Measurements from ENCODE around the gene RNASEH2B.

Gene RNASEH2B

DNA sequence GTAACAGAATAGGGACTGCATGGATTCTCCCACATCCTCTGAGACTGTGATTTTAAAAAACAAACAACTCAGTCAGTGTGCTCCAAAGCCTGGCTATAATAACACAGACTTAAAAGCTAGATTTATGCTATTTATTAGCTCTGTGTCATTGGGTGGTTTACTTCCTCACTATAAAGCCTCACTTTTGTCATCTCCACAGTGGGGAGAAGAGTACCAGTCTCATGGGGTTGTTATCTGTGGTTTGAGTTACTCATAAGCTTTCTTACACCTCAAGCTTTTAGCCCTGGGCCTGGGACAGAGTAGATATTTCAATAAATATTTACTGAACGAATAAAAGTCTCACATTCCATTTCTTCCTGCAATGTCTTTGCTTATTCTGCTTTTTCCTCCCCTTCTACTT lies 5.3 kb downstream of the RNASEH2B start:
- peak overlapping the region; percentile 20; the same call in 1 of the 2 replicates for H3K4me3 ChIP-seq (ENCODE audit: low read length)
- TF ChIP-seq ZNF274 (IDR thresholded peaks at IDR 0.05; ENCODE audit: low read depth, low read length): no peak

GRCh38 chr13:50915565-50915964 lies 6.0 kb downstream of the RNASEH2B start:
- TF ChIP-seq ZNF274 (IDR thresholded peaks at IDR 0.05; ENCODE audit: low read depth, low read length): no peak
- H3K4me3 ChIP-seq (ENCODE audit: low read length): peak overlapping the region; percentile 2; the same call in 1 of the 2 replicates

GRCh38 chr13:50916701-50917184 lies 7.2 kb downstream of the RNASEH2B start:
- peak overlapping the region; percentile 13; the same call in 1 of the 2 replicates for H3K4me3 ChIP-seq (ENCODE audit: low read length)
- TF ChIP-seq ZNF274 (IDR thresholded peaks at IDR 0.05; ENCODE audit: low read depth, low read length): no peak

GRCh38 chr13:50917572-50917971 lies 8.0 kb downstream of the RNASEH2B start:
- TF ChIP-seq ZNF274 (IDR thresholded peaks at IDR 0.05; ENCODE audit: low read depth, low read length): no peak
- H3K4me3 ChIP-seq (ENCODE audit: low read length): no peak overlapping the region

GRCh38 chr13:50918567-50918966 lies 9.0 kb downstream of the RNASEH2B start:
- no peak for TF ChIP-seq ZNF274 (IDR thresholded peaks at IDR 0.05; ENCODE audit: low read depth, low read length)

DNA sequence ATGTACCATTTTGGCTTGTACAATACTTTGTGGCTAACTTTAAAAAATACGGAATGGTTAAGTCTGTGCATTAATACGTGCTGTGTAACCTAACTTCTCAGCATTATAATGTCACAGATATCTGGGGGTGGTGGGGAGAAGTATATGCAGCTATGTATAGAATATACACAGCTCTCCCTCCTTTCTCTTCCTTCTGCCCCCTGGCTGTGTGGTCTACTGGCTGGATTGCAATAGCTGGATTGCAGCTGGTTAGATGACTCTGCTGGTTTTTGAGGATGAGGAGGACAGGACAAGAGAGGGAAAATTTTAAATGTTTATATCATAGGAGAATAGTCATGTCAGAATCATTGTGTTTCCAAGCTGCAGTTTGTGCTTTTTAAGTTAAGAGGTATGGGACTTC lies 9.7 kb downstream of the RNASEH2B start:
- no peak for TF ChIP-seq ZNF274 (IDR thresholded peaks at IDR 0.05; ENCODE audit: low read depth, low read length)
- H3K4me3 ChIP-seq (ENCODE audit: low read length): no peak overlapping the region

More at GRCh38 chr13:50918567-50918966, 9.0 kb downstream of the RNASEH2B start:
- H3K4me3 ChIP-seq (ENCODE audit: low read length): no peak overlapping the region

DNA sequence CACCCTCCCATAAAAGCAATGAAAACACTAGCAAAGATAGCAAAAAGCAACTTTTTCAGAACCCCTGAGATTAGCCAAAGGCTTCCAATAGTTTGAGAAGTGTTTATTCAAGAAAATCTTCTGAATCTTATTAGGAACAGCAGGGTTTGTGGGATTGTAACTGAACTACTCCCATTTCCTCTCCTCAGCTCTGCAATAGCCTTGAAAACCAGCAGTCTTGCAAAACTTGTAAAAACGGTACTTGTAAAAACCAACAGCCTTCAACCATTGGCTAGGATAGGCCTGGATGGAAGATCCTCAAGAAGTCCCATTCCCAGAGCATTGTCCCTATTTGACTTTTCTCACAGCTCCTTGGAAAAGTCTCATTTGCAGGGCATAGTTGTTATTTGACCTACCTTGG lies 12.1 kb downstream of the RNASEH2B start:
- H3K4me3 ChIP-seq (ENCODE audit: low read length): no peak overlapping the region
- TF ChIP-seq ZNF274 (IDR thresholded peaks at IDR 0.05; ENCODE audit: low read depth, low read length): no peak

GRCh38 chr13:50923272-50923671 lies 13.7 kb downstream of the RNASEH2B start:
- H3K4me3 ChIP-seq (ENCODE audit: low read length): no peak overlapping the region
- TF ChIP-seq ZNF274 (IDR thresholded peaks at IDR 0.05; ENCODE audit: low read depth, low read length): no peak

DNA sequence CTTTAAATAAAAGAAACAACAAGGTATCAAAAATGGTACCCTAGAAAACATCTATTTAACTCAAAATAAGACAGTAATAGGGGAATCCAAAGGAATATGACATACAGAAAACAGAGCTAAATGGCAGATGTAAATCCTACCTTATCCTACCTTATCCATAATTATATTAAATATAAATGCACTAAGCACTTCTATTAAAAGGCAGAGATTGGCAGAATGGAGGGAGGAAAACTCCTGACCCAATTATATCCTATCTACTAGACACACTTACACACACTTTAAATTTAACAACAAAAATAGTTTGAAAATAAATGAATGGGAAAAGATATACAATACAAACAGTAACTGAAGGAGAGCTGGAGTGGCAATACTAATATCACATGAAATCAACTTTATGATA lies 14.4 kb downstream of the RNASEH2B start:
- no peak for TF ChIP-seq ZNF274 (IDR thresholded peaks at IDR 0.05; ENCODE audit: low read depth, low read length)
- no peak overlapping the region for H3K4me3 ChIP-seq (ENCODE audit: low read length)

DNA sequence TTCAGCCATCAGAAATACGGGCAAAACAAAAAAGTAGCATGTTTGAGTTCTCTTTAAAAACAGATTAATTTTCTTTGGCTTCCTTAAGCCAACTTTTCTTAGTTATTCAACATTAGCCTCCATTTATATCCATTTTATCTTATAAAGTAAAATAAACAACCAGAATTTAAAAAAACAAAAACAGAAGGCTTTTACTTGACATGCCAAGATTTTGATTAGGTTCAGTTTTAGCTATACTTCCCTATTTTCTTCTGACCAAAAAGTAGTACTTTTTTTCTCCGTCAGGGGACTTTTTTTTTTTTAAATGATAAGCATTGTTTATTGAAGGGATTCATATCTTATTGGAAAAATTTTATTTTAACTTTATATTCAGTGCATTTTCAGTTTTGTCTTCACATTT lies 18.1 kb downstream of the RNASEH2B start:
- no peak overlapping the region for H3K4me3 ChIP-seq (ENCODE audit: low read length)
- no peak for TF ChIP-seq ZNF274 (IDR thresholded peaks at IDR 0.05; ENCODE audit: low read depth, low read length)

GRCh38 chr13:50928102-50928501 lies 18.5 kb downstream of the RNASEH2B start:
- no peak for TF ChIP-seq ZNF274 (IDR thresholded peaks at IDR 0.05; ENCODE audit: low read depth, low read length)
- H3K4me3 ChIP-seq (ENCODE audit: low read length): no peak overlapping the region

DNA sequence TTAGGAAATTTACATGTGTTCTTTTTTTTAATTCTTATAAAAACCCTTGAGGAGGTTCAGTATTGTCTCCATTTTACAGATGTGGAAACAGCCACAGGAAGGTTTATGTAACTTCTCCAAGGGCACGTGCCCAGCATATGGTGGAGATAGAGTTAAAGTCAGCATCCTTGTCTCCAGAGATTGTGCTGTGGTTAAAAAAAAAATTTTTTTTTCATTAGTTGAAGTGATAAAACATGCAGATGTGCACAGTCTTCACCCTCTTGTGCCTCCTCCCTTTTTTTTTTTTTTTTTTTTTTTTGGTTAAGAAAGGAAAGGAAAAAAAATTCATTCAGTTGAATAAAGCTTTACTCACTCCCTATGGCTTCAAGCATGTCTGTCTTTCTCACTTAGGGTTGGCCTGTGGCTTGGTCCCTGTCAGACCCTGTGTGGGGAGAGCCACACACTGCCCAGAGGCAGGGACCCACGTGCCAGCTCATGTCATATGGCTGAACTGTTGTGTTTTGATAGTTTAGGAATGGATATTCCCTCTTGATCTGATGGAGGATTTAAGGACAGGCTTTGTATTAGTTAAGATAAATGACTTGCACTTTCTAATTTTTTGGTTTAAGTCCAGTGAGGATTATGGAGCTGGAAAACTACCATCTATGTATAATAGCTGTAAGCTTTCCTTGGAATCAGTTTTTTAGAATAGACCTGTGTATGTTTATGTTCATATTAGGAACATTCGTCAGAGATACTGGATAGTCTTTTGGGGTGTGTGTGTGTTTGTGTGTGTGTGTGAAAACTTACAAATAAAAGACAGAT lies 19.3 kb downstream of the RNASEH2B start:
- TF ChIP-seq ZNF274 (IDR thresholded peaks at IDR 0.05; ENCODE audit: low read depth, low read length): no peak
- H3K4me3 ChIP-seq (ENCODE audit: low read length): no peak overlapping the region

DNA sequence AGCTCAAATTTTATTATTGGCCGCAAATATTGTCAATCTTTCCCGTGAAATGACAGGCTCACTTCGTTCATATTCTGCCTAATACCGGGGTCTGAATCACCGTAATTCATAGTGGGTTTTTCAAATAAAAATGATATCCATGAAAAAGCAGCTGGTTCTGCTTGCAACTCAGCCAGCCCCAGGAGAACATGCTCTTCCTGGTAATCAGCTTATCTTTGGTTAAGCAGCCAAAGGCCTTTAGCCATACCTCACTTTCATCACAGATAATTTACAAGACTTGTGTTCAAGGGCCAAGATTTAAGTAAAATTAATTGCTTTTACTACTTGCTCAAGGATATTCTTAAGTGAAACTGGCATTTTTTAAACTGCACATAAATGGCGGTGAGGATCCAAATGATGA lies 22.5 kb downstream of the RNASEH2B start:
- no peak for TF ChIP-seq ZNF274 (IDR thresholded peaks at IDR 0.05; ENCODE audit: low read depth, low read length)
- no peak overlapping the region for H3K4me3 ChIP-seq (ENCODE audit: low read length)

- H3K4me3 ChIP-seq (ENCODE audit: low read length): no peak overlapping the region
- no peak for TF ChIP-seq ZNF274 (IDR thresholded peaks at IDR 0.05; ENCODE audit: low read depth, low read length)
These were observed 25.3 kb downstream of the RNASEH2B start for GRCh38 chr13:50934735-50935435.

- TF ChIP-seq ZNF274 (IDR thresholded peaks at IDR 0.05; ENCODE audit: low read depth, low read length): no peak
- no peak overlapping the region for H3K4me3 ChIP-seq (ENCODE audit: low read length)
These were observed 27.1 kb downstream of the RNASEH2B start for GRCh38 chr13:50936679-50937078.

Data from GM08714 (cell line).